Panc1 (cell line): ENCODE measurements around the gene DPP4. TPM values are rescaled to one million over a fixed set of nuclear protein-coding genes. Genes with fewer than 3 reads are reported as not detected.
A peak's percentile ranks its signal among the peaks of the same experiment; 100 is the strongest.

Experiments
- ATAC-seq: fragments of 200-7000 bp; cut with Tn5 transposase; 2 replicates; pipeline ENCODE4 v1.9.1; 2020; ENCODE audit warnings: mild to moderate bottlenecking, moderate library complexity
- BruUV-seq: library from RNA; stranded (reverse); fragments of 400-500 nt; replicated peaks from 2 replicates; lab custom pipeline; 2021; lab: Mats Ljungman, UMichigan
- CTCF ChIA-PET: fragments of 300-600 bp; sonication (Branson Sonifier 250); formaldehyde crosslinking; loops from one replicate; lab custom pipeline; 2022; ENCODE audit warnings: antibody characterized with exemption; lab: Charles Lee
- POLR2A ChIA-PET: fragments of 300-600 bp; sonication (Branson Sonifier 250); formaldehyde crosslinking; loops from one replicate; lab custom pipeline; 2022; ENCODE audit warnings: antibody characterized with exemption; lab: Charles Lee
- DNase-seq: peaks from one replicate; pipeline ENCODE4 v3.0.0-alpha.2; 2010; ENCODE audit warnings: low read depth, low spot score
- H3K27ac ChIP-seq: 2 replicates; pipeline ENCODE4 v1.5.1; 2011; ENCODE audit warnings: mild to moderate bottlenecking, low read length, inconsistent platforms
- H3K27me3 ChIP-seq: fragments of 200-500 bp; sonication (Bioruptor generic); 2 replicates; pipeline ENCODE4 v1.6.0; 2014; ENCODE audit warnings: low read length, inconsistent platforms; ENCODE audit not compliant: control insufficient read depth, insufficient read depth
- H3K36me3 ChIP-seq: fragments of 200-500 bp; sonication (Bioruptor generic); 2 replicates; pipeline ENCODE4 v1.5.1; 2014; ENCODE audit warnings: inconsistent platforms, mild to moderate bottlenecking, low read length, moderate library complexity; ENCODE audit not compliant: control insufficient read depth, insufficient read depth
- H3K4me1 ChIP-seq: 2 replicates; pipeline ENCODE4 v1.5.1; 2011; ENCODE audit warnings: inconsistent platforms, mild to moderate bottlenecking, low read length, moderate library complexity; ENCODE audit not compliant: control insufficient read depth, insufficient read depth
- H3K4me3 ChIP-seq, 2 experiments: 2 replicates each; pipeline ENCODE4 v1.5.1; 2011 to 2012; ENCODE audit warnings: low read depth in 2 of 2, low read length in 2 of 2, mild to moderate bottlenecking in 2 of 2, inconsistent platforms in 1 of 2, moderate library complexity in 1 of 2
- H3K9me3 ChIP-seq: fragments of 200-500 bp; sonication (Bioruptor generic); 2 replicates; pipeline ENCODE4 v1.5.1; 2014; ENCODE audit warnings: low read depth, mild to moderate bottlenecking, inconsistent platforms, low read length, moderate library complexity; ENCODE audit not compliant: control insufficient read depth, insufficient read depth
- POLR2AphosphoS5 ChIP-seq: IDR thresholded peaks from 2 replicates; pipeline ENCODE4 v1.6.1; 2012; ENCODE audit warnings: mild to moderate bottlenecking, low read depth, low read length, moderate library complexity
- SIN3A ChIP-seq: IDR thresholded peaks from 2 replicates; pipeline ENCODE4 v1.6.1; 2012; ENCODE audit warnings: low read depth, mild to moderate bottlenecking, low read length, moderate library complexity, borderline replicate concordance; ENCODE audit not compliant: insufficient read depth
- TCF7L2 ChIP-seq: IDR thresholded peaks from 2 replicates; pipeline ENCODE4 v1.6.1; 2011; ENCODE audit warnings: mild to moderate bottlenecking, low read depth, low read length, inconsistent platforms
- in situ Hi-C: cut with HindIII; loops from 2 replicates; pipeline ENCODE4 v1.10.0; 2016; ENCODE audit warnings: low sequenced_read_pairs, low pct_unique_long_range_greater_than_20kb
- intact Hi-C: fragments of 100-400 bp; cut with micrococcal nuclease; formaldehyde crosslinking; loops from one replicate; pipeline ENCODE4 v1.10.0; 2022; ENCODE audit not compliant: unreplicated experiment
- total RNA-seq: library from RNA; stranded (reverse); gene quantifications from one replicate; pipeline ENCODE4 v1.2.1, GENCODE V29; 2021; ENCODE audit not compliant: unreplicated experiment
- TF ChIP-seq, protein P1 (sequence below): fragments of 450-650 bp; IDR thresholded peaks from 2 replicates; pipeline ENCODE4 v1.5.1; 2017; ENCODE audit warnings: mild to moderate bottlenecking
- TF ChIP-seq, protein P2 (sequence below), 2 experiments: IDR thresholded peaks; 2 replicates each; pipeline ENCODE4 v1.6.1; 2011 to 2012; ENCODE audit warnings: low read depth in 2 of 2, control low read depth in 1 of 2, low read length in 1 of 2, mild to moderate bottlenecking in 1 of 2, moderate library complexity in 1 of 2; ENCODE audit not compliant: insufficient read depth in 1 of 2

DPP4 gene
- total RNA-seq, 1 experiment from 2014 or later = 0.23 TPM

DNA sequence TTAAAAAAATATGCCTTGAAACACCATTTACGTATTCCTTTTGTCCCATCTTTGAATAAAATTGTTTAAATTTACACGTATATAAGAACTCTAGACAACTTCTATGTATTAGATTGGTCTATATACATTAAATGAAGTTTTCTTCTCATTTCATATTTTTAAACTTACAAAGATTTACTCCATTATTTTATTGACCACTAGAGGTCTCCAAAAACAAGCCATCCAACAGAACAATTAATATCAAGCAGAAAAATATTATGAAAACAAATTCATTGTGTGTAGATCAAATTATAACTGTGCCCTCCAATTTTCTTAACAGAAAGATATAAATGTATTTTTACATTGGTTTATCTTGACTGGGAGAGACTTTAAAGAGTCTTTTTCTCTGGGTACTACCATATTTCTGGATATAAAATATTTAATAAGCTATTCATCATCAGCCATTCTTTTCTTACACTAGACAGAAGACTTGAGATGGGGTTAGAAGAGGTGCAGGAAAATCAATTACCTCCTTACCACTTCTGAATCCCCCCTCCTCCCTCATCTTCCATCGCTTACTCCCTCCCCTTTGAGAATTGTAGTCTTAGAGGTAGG lies 66.5 kb downstream of the DPP4 start:
- BruUV-seq = no TSS peak
- DNase-seq (no peak), ATAC-seq (no peak)
- intact Hi-C loops (loop anchor here (2.0 to 10.0 kb wide), 2 partner anchors 115 to 287 kb away; no protein-coding TSS in a partner anchor), in situ Hi-C loops (no loop called here)
- POLR2A ChIA-PET = no interaction called here
- CTCF ChIA-PET = no interaction called here
- TF ChIP-seq POLR2AphosphoS5 (no peak), SIN3A (no peak)
- TF ChIP-seq, protein P1, sequence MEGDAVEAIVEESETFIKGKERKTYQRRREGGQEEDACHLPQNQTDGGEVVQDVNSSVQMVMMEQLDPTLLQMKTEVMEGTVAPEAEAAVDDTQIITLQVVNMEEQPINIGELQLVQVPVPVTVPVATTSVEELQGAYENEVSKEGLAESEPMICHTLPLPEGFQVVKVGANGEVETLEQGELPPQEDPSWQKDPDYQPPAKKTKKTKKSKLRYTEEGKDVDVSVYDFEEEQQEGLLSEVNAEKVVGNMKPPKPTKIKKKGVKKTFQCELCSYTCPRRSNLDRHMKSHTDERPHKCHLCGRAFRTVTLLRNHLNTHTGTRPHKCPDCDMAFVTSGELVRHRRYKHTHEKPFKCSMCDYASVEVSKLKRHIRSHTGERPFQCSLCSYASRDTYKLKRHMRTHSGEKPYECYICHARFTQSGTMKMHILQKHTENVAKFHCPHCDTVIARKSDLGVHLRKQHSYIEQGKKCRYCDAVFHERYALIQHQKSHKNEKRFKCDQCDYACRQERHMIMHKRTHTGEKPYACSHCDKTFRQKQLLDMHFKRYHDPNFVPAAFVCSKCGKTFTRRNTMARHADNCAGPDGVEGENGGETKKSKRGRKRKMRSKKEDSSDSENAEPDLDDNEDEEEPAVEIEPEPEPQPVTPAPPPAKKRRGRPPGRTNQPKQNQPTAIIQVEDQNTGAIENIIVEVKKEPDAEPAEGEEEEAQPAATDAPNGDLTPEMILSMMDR = peak; percentile 26; the same call in 1 of the 2 replicates
- no peak overlapping the region for H3K4me3 ChIP-seq
- no peaks in the 10 kb centered on the region for H3K9me3 ChIP-seq
- H3K4me1 ChIP-seq = no peaks in the 10 kb centered on the region
- H3K27ac ChIP-seq = no peak overlapping the region
- no peaks in the 10 kb centered on the region for H3K36me3 ChIP-seq
- no peaks in the 10 kb centered on the region; the same call in 1 of the 2 replicates for H3K27me3 ChIP-seq

DNA sequence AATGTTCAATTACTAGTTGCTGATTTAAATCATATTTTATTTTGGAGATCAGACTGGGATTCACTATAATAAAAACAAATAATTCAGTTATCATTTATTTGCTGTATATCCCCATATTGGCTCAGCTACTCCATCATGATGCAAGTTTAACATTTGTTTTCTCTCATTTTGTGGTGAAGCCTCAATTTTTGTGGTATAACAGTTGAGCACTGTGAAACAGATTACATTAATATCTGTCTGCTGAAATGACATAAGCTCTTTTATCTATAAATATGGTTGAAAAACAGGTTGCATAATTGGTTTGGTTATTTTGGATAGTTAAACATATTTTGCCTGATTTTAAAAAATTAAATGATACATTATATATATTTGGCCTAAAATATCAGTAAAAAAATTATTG lies 67.7 kb downstream of the DPP4 start:
- intact Hi-C loops (loop anchor here (2.0 to 10.0 kb wide), 2 partner anchors 116 to 288 kb away; no protein-coding TSS in a partner anchor), in situ Hi-C loops (no loop called here)
- Histone ChIP-seq H3K36me3 (no peaks in the 10 kb centered on the region), H3K27ac (no peak overlapping the region), H3K4me3 (no peak overlapping the region), H3K4me1 (no peaks in the 10 kb centered on the region), H3K9me3 (no peaks in the 10 kb centered on the region), H3K27me3 (no peaks in the 10 kb centered on the region; the same call in 1 of the 2 replicates)
- CTCF ChIA-PET = no interaction called here
- POLR2A ChIA-PET = no interaction called here
- no peak for ATAC-seq
- no TSS peak for BruUV-seq
- TF ChIP-seq SIN3A (no peak), TCF7L2 (no peak), POLR2AphosphoS5 (no peak)
- TF ChIP-seq, protein P2, sequence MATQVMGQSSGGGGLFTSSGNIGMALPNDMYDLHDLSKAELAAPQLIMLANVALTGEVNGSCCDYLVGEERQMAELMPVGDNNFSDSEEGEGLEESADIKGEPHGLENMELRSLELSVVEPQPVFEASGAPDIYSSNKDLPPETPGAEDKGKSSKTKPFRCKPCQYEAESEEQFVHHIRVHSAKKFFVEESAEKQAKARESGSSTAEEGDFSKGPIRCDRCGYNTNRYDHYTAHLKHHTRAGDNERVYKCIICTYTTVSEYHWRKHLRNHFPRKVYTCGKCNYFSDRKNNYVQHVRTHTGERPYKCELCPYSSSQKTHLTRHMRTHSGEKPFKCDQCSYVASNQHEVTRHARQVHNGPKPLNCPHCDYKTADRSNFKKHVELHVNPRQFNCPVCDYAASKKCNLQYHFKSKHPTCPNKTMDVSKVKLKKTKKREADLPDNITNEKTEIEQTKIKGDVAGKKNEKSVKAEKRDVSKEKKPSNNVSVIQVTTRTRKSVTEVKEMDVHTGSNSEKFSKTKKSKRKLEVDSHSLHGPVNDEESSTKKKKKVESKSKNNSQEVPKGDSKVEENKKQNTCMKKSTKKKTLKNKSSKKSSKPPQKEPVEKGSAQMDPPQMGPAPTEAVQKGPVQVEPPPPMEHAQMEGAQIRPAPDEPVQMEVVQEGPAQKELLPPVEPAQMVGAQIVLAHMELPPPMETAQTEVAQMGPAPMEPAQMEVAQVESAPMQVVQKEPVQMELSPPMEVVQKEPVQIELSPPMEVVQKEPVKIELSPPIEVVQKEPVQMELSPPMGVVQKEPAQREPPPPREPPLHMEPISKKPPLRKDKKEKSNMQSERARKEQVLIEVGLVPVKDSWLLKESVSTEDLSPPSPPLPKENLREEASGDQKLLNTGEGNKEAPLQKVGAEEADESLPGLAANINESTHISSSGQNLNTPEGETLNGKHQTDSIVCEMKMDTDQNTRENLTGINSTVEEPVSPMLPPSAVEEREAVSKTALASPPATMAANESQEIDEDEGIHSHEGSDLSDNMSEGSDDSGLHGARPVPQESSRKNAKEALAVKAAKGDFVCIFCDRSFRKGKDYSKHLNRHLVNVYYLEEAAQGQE (IDR thresholded peaks at IDR 0.05; ENCODE audit: insufficient read depth in 1 of 2, low read depth in 2 of 2, low read length in 1 of 2) = no peak
- TF ChIP-seq, protein P1 = no peak
- DNase-seq = no peak
